ENCODE measurements around the gene RRAS. TPM values are rescaled to one million over a fixed set of nuclear protein-coding genes. Genes with fewer than 3 reads are reported as not detected.

Gene RRAS
- total RNA-seq, 1 donor, result 52.4 TPM

GRCh38 chr19:49595819-49596404 is 44.0 kb downstream of the RRAS start:
- no peak for DNase-seq (ENCODE audit: low read depth)
- no peak for TF ChIP-seq CTCF (IDR thresholded peaks at IDR 0.05; ENCODE audit: insufficient read depth, low read length)
- no peak overlapping the region for H3K4me3 ChIP-seq (ENCODE audit: low read depth, low read length)

- H3K4me3 ChIP-seq (ENCODE audit: low read depth, low read length), result no peak overlapping the region
- no peak for TF ChIP-seq CTCF (IDR thresholded peaks at IDR 0.05; ENCODE audit: insufficient read depth, low read length)
- no peak for DNase-seq (ENCODE audit: low read depth)
These were observed 44.7 kb downstream of the RRAS start for GRCh38 chr19:49594993-49595818.

GRCh38 chr19:49594157-49594992 is 45.6 kb downstream of the RRAS start:
- H3K4me3 ChIP-seq (ENCODE audit: low read depth, low read length), result no peak overlapping the region
- TF ChIP-seq CTCF (IDR thresholded peaks at IDR 0.05; ENCODE audit: insufficient read depth, low read length), result no peak
- DNase-seq (ENCODE audit: low read depth), result no peak

GRCh38 chr19:49593233-49594113 is 46.5 kb downstream of the RRAS start:
- DNase-seq (ENCODE audit: low read depth), result peak; percentile 90
- no peak for TF ChIP-seq CTCF (IDR thresholded peaks at IDR 0.05; ENCODE audit: insufficient read depth, low read length)
- peak overlapping the region; percentile 82 for H3K4me3 ChIP-seq (ENCODE audit: low read depth, low read length)

GRCh38 chr19:49592486-49593232 is 47.3 kb downstream of the RRAS start:
- no peak for DNase-seq (ENCODE audit: low read depth)
- H3K4me3 ChIP-seq (ENCODE audit: low read depth, low read length), result peak overlapping the region; percentile 82
- TF ChIP-seq CTCF (IDR thresholded peaks at IDR 0.05; ENCODE audit: insufficient read depth, low read length), result no peak

Data from fibroblast of the aortic adventitia (primary cell).